GM18861 (cell line): ENCODE data around the gene GLI1.

Experiments
- ATAC-seq: cut with Tn5 transposase; IDR thresholded peaks from one replicate; pipeline ENCODE4 v1.9.1; 2021; ENCODE audit not compliant: unreplicated experiment

GLI1 gene

GRCh38 chr12:57518176-57518919, 58.8 kb downstream of the GLI1 start:
- no peak for ATAC-seq

GRCh38 chr12:57518920-57519795, 59.6 kb downstream of the GLI1 start:
- ATAC-seq, result no peak

- no peak for ATAC-seq
Measured at GRCh38 chr12:57519796-57520052, 60.1 kb downstream of the GLI1 start.

- peak; percentile 52 for ATAC-seq
Measured at GRCh38 chr12:57520053-57520818, 60.7 kb downstream of the GLI1 start, which contains the start of gene DDIT3. Gene DDIT3 (minus strand): TSS chr12:57520514. CDS start chr12:57517406, 3,108 bp downstream.

GRCh38 chr12:57521525-57522010, 62.0 kb downstream of the GLI1 start:
- ATAC-seq, result no peak
